Measurements from ENCODE around the gene BAIAP2.
A peak's percentile ranks its signal among the peaks of the same experiment; 100 is the strongest.

- TF ChIP-seq CTCF (IDR thresholded peaks at IDR 0.05), result no peak
- TF ChIP-seq POLR2A (IDR thresholded peaks at IDR 0.05), result peak in 1 of 4 donors; percentile 37
- peak in 2 of 4 donors; percentile 91 to 96 for TF ChIP-seq EP300 (IDR thresholded peaks at IDR 0.05)
- TF ChIP-seq POLR2AphosphoS5 (IDR thresholded peaks at IDR 0.05), result peak; percentile 73 to 84
Observed at GRCh38 chr17:81043725-81044427, 8.9 kb downstream of the BAIAP2 start.
